Suprapubic skin (tissue), 4 donors: ENCODE data around the gene LRRC7.

Source experiments
- POLR2A ChIP-seq, 2 donors: fragments of 450-650 bp; IDR thresholded peaks; one replicate each; pipeline ENCODE4 v1.6.1; 2017; ENCODE audit warnings: antibody characterized with exemption in 2 of 2, mild to moderate bottlenecking in 2 of 2, moderate library complexity in 2 of 2
- POLR2AphosphoS5 ChIP-seq, 3 donors: sonication (generic); formaldehyde crosslinking; IDR thresholded peaks; one replicate each; pipeline ENCODE4 v1.6.1; 2017; ENCODE audit warnings: antibody characterized with exemption in 3 of 3
- TF ChIP-seq, protein P1 (sequence below), 2 donors: fragments of 200-600 bp in 1 of 2; fragments of 450-650 bp in 1 of 2; sonication (generic) in 1 of 2; IDR thresholded peaks; one replicate each; pipeline ENCODE4 v1.5.1; 2016 to 2019; ENCODE audit warnings: antibody characterized with exemption in 2 of 2, mild to moderate bottlenecking in 1 of 2, moderate library complexity in 1 of 2

- TF ChIP-seq, protein P1, sequence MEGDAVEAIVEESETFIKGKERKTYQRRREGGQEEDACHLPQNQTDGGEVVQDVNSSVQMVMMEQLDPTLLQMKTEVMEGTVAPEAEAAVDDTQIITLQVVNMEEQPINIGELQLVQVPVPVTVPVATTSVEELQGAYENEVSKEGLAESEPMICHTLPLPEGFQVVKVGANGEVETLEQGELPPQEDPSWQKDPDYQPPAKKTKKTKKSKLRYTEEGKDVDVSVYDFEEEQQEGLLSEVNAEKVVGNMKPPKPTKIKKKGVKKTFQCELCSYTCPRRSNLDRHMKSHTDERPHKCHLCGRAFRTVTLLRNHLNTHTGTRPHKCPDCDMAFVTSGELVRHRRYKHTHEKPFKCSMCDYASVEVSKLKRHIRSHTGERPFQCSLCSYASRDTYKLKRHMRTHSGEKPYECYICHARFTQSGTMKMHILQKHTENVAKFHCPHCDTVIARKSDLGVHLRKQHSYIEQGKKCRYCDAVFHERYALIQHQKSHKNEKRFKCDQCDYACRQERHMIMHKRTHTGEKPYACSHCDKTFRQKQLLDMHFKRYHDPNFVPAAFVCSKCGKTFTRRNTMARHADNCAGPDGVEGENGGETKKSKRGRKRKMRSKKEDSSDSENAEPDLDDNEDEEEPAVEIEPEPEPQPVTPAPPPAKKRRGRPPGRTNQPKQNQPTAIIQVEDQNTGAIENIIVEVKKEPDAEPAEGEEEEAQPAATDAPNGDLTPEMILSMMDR (IDR thresholded peaks at IDR 0.05) = no peak
- TF ChIP-seq POLR2AphosphoS5 (IDR thresholded peaks at IDR 0.05) = no peak
- no peak for TF ChIP-seq POLR2A (IDR thresholded peaks at IDR 0.05)
These were observed 508.0 kb downstream of the LRRC7 start for GRCh38 chr1:70075761-70076160.
